AG09319 (cell line): ENCODE results near the gene MSL1.

Experiments
- DNase-seq: peaks from one replicate; pipeline ENCODE4 v3.0.0-alpha.2; 2010; ENCODE audit warnings: low read depth; ENCODE audit errors: extremely low read depth
- CTCF ChIP-seq: IDR thresholded peaks from 2 replicates; pipeline ENCODE4 v1.5.1; 2011; ENCODE audit warnings: low read depth, mild to moderate bottlenecking, inconsistent platforms, low read length, moderate library complexity

The MSL1 gene

DNA sequence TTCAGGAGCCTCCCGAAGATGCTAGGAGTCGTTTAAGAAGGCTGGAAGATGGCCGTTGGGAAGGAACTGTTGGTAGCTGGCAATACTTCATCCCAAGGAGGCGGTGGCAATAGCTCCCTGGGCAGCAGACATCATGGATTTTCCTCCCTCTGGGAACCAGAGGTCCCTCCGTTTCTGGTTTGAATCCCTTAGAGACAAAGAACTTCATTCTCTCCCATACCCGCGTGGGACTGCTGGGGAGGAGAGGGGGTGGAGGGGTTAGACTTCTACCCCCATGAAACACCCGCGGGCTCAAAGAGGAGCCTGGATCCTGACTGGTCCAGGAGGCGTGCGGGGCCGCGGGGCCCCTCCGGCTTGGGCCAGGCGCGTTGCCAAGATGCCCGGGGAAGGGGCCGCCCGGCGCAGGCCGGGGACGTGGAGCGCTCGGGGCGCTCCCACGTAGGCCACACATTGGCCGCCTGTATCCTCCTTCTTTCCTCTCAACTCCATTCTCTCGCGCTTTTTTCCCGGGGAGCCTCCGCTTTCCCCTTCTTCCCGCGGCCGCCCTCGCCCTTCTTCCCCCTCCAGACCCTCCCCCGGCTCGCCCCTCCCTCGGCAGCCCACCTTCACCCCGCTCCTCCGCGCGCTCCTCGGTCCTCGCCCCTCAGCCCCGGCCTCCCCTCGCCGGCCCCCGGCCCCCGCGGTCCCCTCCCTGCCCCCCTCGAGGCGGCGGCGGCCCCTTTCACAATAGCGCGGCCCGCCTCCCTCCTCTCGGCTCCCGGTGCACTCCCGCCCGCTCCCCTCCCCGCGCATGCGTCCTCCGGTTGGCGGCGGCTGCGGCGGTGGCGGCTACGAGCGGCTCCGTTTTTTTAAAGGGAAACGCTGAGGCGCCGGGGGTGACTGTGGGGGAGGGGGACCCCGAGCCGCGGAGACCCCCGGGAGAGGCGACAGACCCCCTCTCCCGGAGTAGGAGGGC lies at the start of gene MSL1:
TSS of gene MSL1 (plus strand) at position 791 of the 955 bp plus-strand sequence. CDS start 642 bp downstream, outside the sequence.
- DNase-seq: no peak
- no peak for TF ChIP-seq CTCF

DNA sequence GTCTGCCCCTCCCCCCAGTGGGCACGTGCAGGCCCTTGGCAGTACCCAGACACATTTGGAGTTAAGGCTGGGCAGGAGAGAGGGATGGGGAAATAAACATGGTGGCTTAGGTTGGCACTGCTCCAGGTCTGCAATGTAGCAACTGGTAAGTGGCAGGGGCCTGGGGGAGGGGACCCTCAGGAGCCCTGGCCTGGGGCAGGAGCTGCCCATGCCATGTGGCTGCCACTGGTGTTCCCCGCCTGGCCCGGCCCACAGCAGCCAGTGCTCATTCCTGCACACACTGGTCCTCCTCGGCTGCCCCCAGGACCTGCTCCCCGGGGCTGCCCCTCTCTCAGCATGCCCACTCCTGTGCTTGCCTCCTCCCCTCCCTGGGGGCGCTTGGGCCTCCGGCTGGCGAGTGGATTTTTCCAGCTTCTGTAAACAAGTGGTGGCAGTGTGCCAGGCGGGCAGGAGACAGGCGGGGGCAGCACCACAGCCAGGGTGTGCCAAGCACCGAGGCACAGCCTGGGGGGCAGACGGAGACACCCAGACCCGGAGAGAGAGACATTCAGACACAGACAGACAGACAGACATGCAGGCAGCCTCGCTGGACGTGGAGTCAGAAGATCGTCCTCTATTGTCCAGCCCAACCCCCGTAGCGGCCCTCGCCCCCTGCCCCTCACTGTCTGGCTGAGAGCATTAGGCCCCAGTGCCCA lies 49.6 kb upstream of the MSL1 start:
- TF ChIP-seq CTCF: no peak
- no peak for DNase-seq

- DNase-seq: no peak
- TF ChIP-seq CTCF: no peak
These were observed 48.9 kb upstream of the MSL1 start for GRCh38 chr17:40072735-40073346.

DNA sequence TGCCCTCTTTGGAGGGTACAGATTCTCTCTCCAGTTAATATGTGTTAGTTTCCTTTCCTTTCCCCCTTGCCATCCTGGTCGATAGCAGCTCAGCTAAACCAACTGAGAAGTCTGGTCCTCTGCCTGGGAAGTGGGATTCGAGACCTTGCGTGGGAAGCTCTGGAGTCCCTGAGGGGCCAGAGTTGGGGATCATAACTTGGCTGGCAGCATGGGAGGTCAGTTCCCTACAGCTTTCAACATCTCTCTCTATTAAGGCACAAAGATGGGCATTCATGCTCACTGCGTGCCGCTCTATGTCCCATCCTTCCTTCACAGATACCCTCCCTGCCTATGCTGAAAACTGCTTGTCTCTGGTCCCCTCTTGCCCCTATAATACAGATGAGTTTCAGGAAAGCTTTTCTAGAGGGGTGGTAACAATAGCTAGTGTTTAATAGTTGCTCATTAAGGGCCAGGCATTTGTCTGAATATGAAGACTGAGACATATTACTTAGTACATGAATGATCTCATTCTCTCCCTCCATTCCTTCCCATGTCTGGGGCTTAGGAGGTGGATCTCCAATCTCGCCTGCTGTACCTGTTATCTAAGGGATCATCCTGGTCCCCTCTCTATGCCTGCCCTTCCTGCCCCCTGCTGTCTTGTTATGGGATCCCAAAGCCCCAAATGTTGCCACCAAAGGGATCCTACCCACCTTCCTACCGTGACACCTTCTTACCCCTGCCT lies 48.2 kb upstream of the MSL1 start:
- no peak for TF ChIP-seq CTCF
- no peak for DNase-seq

DNA sequence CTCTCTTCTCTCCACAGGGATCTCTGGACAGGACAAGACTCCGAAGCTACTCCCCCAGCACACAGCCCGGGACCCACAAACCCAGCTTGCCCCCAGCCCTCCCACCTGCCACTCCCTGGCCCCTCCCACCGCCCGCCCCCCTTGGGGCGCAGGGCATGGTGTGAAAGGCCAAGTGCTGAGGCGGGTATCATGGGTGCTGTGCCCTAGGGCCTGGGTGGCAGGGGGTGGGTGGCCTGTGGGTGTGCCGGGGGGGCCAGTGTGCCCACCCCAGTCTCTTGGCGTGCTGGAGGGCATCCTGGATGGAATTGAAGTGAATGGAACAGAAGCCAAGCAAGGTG lies 47.6 kb upstream of the MSL1 start:
- no peak for TF ChIP-seq CTCF

DNA sequence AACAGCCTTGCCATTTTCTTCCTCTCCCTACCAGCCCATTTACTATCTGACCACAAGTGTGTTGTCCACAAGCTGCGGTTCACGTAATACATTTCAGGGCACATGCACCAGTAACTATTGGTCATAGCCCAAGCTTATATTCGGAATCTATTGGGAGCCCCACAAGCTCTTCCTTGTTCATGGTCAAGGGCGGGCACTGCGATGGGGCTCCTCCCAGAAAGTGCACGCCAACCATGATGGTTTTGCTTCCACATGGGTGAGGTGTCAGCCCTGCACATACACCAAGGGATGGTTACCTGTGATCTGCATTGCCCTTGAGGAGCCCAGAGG lies 46.9 kb upstream of the MSL1 start:
- TF ChIP-seq CTCF: no peak
- no peak for DNase-seq

More for the DNA sequence above, 47.6 kb upstream of the MSL1 start:
- no peak for DNase-seq
